Endothelial cell of umbilical vein (primary cell): ENCODE results near the gene TPM4. TPM values are rescaled to one million over a fixed set of nuclear protein-coding genes. Genes with fewer than 3 reads are reported as not detected.

Experiments
- BruUV-seq: library from RNA; stranded (reverse); fragments of 400-500 nt; replicated peaks from 2 replicates; lab custom pipeline; 2021; lab: Mats Ljungman, UMichigan
- CTCF ChIA-PET: fragments of 300-600, 350-600 bp; sonication (Branson Sonifier 250); formaldehyde crosslinking; loops from one replicate; lab custom pipeline; 2021; ENCODE audit warnings: antibody characterized with exemption, inconsistent platforms; lab: Charles Lee
- POLR2A ChIA-PET: fragments of 300-600, 350-600 bp; sonication (Branson Sonifier 250); formaldehyde crosslinking; loops from one replicate; lab custom pipeline; 2021; ENCODE audit warnings: antibody characterized with exemption, inconsistent platforms; lab: Charles Lee
- DNase-seq: peaks from one replicate; pipeline ENCODE4 v3.0.0-alpha.2; 2011; ENCODE audit warnings: low read depth, low spot score
- FAIRE-seq: peaks from 2 replicates; lab custom pipeline; 2011; peaks lifted over from hg19 to GRCh38; lab: Jason Lieb, UNC
- H2AFZ ChIP-seq: 2 replicates; pipeline ENCODE4 v1.6.0; 2012; ENCODE audit warnings: low read depth, low read length, control low read depth, inconsistent platforms
- H3K27ac ChIP-seq: 2 replicates; pipeline ENCODE4 v1.5.1; 2011; ENCODE audit warnings: low read depth, mild to moderate bottlenecking, control low read depth, low read length, moderate library complexity; ENCODE audit not compliant: insufficient read depth
- H3K27me3 ChIP-seq, 2 experiments: 2 replicates each; pipeline versions ENCODE4 v1.6.0 to v1.6.1; 2011; ENCODE audit warnings: low read length in 2 of 2, mixed read lengths in 1 of 2; ENCODE audit not compliant: control insufficient read depth in 2 of 2, insufficient read depth in 2 of 2
- H3K36me3 ChIP-seq, 2 experiments: 2 replicates in 1 of 2; 3 replicates in 1 of 2; pipeline ENCODE4 v1.5.1; 2011; ENCODE audit warnings: low read length in 2 of 2, mild to moderate bottlenecking in 1 of 2, moderate library complexity in 1 of 2; ENCODE audit not compliant: control insufficient read depth in 2 of 2, insufficient read depth in 2 of 2; ENCODE audit errors: extremely low read depth in 1 of 2
- H3K4me1 ChIP-seq: 3 replicates; pipeline ENCODE4 v1.5.1; 2011; ENCODE audit warnings: mild to moderate bottlenecking, low read length; ENCODE audit not compliant: control insufficient read depth, insufficient read depth; ENCODE audit errors: extremely low read depth
- H3K4me2 ChIP-seq: 2 replicates; pipeline ENCODE4 v1.6.1; 2011; ENCODE audit warnings: low read length, control low read depth, mixed read lengths; ENCODE audit not compliant: insufficient read depth
- H3K4me3 ChIP-seq, 3 experiments: fragments of 200-600 bp in 1 of 3; sonication (generic), shearing (Covaris generic) in 1 of 3; replicated peaks in 1 of 3; 2 replicates each; pipeline ENCODE4 v1.5.1; 2011 to 2016; ENCODE audit warnings: control low read depth in 3 of 3, low read length in 3 of 3, mild to moderate bottlenecking in 2 of 3, inconsistent platforms in 1 of 3, low read depth in 1 of 3, moderate library complexity in 1 of 3; ENCODE audit not compliant: insufficient read depth in 1 of 3
- H3K79me2 ChIP-seq: 2 replicates; pipeline ENCODE4 v1.6.0; 2012; ENCODE audit warnings: low read length, inconsistent platforms; ENCODE audit not compliant: control insufficient read depth, insufficient read depth
- H3K9ac ChIP-seq: replicated peaks from 2 replicates; pipeline ENCODE3; 2011; ENCODE audit warnings: low read length, control low read depth; ENCODE audit not compliant: insufficient read depth; ENCODE audit errors: extremely low read depth
- H3K9me1 ChIP-seq: replicated peaks from 3 replicates; pipeline ENCODE4 v1.6.0; 2011; ENCODE audit warnings: mild to moderate bottlenecking, low read length; ENCODE audit not compliant: control insufficient read depth, insufficient read depth; ENCODE audit errors: extremely low read depth
- H3K9me3 ChIP-seq: replicated peaks from 2 replicates; pipeline ENCODE4 v1.5.1; 2012; ENCODE audit warnings: low read length, inconsistent platforms; ENCODE audit not compliant: control insufficient read depth, insufficient read depth
- H4K20me1 ChIP-seq: replicated peaks from 2 replicates; pipeline ENCODE3; 2011; ENCODE audit warnings: mild to moderate bottlenecking, low read length; ENCODE audit not compliant: control insufficient read depth, insufficient read depth; ENCODE audit errors: extremely low read depth
- CTCF ChIP-seq, 2 donors: IDR thresholded peaks; 1 replicate in 1 of 2; 2 replicates in 1 of 2; pipeline ENCODE4 v1.5.1; 2011; ENCODE audit warnings: low read length in 2 of 2, mild to moderate bottlenecking in 2 of 2, moderate library complexity in 2 of 2, control low read depth in 1 of 2, inconsistent platforms in 1 of 2, low read depth in 1 of 2; ENCODE audit not compliant: insufficient read depth in 1 of 2; ENCODE audit errors: extremely low read depth in 1 of 2
- EZH2 ChIP-seq: IDR thresholded peaks from 2 replicates; pipeline ENCODE4 v1.6.1; 2012; ENCODE audit warnings: borderline replicate concordance, low read depth, mild to moderate bottlenecking, moderate library complexity, low read length, inconsistent platforms; ENCODE audit not compliant: severe bottlenecking
- FOS ChIP-seq: IDR thresholded peaks from 2 replicates; pipeline ENCODE4 v1.6.1; 2011; ENCODE audit warnings: mild to moderate bottlenecking, low read length, moderate library complexity, borderline replicate concordance; ENCODE audit not compliant: insufficient read depth
- GATA2 ChIP-seq: IDR thresholded peaks from 2 replicates; pipeline ENCODE4 v1.7.0; 2011; ENCODE audit warnings: low read depth, mild to moderate bottlenecking, moderate library complexity, mixed read lengths, low read length; ENCODE audit not compliant: insufficient read length, insufficient read depth
- JUN ChIP-seq: IDR thresholded peaks from 2 replicates; pipeline ENCODE4 v1.6.1; 2011; ENCODE audit warnings: borderline replicate concordance, low read depth; ENCODE audit not compliant: insufficient read length, insufficient read depth
- MYC ChIP-seq: IDR thresholded peaks from one replicate; pipeline ENCODE4 v1.6.1; 2011; ENCODE audit warnings: mild to moderate bottlenecking, low read depth, low read length
- POLR2A ChIP-seq: IDR thresholded peaks from 2 replicates; pipeline ENCODE4 v1.6.1; 2012; ENCODE audit warnings: low read depth, mild to moderate bottlenecking, control low read depth, low read length
- POLR2AphosphoS5 ChIP-seq: IDR thresholded peaks from 2 replicates; pipeline ENCODE4 v1.6.1; 2012; ENCODE audit warnings: low read depth, mild to moderate bottlenecking, control low read depth, low read length, moderate library complexity; ENCODE audit not compliant: insufficient read depth
- dilution Hi-C: fragments of 300-500 bp; cut with MboI; formaldehyde crosslinking; loops from one replicate; pipeline ENCODE4 v1.15.0; 2019; ENCODE audit warnings: low sequenced_read_pairs; ENCODE audit not compliant: extremely low pct_ligation_motif_present
- intact Hi-C: fragments of 100-400 bp; cut with micrococcal nuclease; formaldehyde crosslinking; loops from one replicate; pipeline ENCODE4 v1.10.0; 2022
- polyA plus RNA-seq, 4 experiments: library from polyadenylated mRNA; depleted of rRNA in 3 of 4; stranded (reverse) in 3 of 4; unstranded in 1 of 4; fragments of >200 nt; gene quantifications; 2 replicates each; pipeline versions ENCODE4 v1.2.1 to v1.2.3, GENCODE V29; 2011 to 2012; ENCODE audit warnings: missing spikeins in 1 of 4
- total RNA-seq: library from RNA; stranded (reverse); gene quantifications from 2 replicates; pipeline ENCODE4 v1.2.3, GENCODE V29; 2021
- TF ChIP-seq, protein P1 (sequence below): IDR thresholded peaks from 2 replicates; pipeline ENCODE4 v1.6.1; 2011; ENCODE audit not compliant: insufficient read depth, insufficient read length

Gene TPM4
- total and polyA plus RNA-seq, 2 donors (not counting 3 experiments of a cell fraction or from before 2014, with no cell fraction given), result 430 to 924 TPM

GRCh38 chr19:16026756-16027155 is 49.5 kb upstream of the TPM4 start:
- Histone ChIP-seq H3K36me3 (no peaks in the 10 kb centered on the region), H3K27me3 (no peaks in the 10 kb centered on the region), H3K4me1 (no peaks in the 10 kb centered on the region), H3K9ac (no peak overlapping the region), H3K9me3 (no peaks in the 10 kb centered on the region), H3K79me2 (no peaks in the 10 kb centered on the region), H3K4me3 (no peak overlapping the region), H3K4me2 (no peak overlapping the region), H2AFZ (no peak overlapping the region), H3K9me1 (no peaks in the 10 kb centered on the region), H4K20me1 (no peaks in the 10 kb centered on the region), H3K27ac (no peak overlapping the region)
- DNase-seq (no peak), FAIRE-seq (no peak)
- BruUV-seq, result no TSS peak
- ChIA-PET POLR2A (no interaction called here), CTCF (interaction anchor here (0.8 to 1.5 kb wide), 4 partner anchors 15 to 397 kb away, joined by 3 to 8 read pairs (median 4); no protein-coding TSS in a partner anchor)
- dilution Hi-C loops (no loop called here), intact Hi-C loops (no loop called here)
- TF ChIP-seq, protein P1, sequence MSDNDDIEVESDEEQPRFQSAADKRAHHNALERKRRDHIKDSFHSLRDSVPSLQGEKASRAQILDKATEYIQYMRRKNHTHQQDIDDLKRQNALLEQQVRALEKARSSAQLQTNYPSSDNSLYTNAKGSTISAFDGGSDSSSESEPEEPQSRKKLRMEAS, result no peak
- no peak for TF ChIP-seq MYC
- no peak for TF ChIP-seq EZH2
- TF ChIP-seq GATA2, result no peak
- no peak for TF ChIP-seq FOS
- no peak for TF ChIP-seq POLR2A
- TF ChIP-seq CTCF (IDR thresholded peaks at IDR 0.05; ENCODE audit: extremely low read depth in 1 of 2, insufficient read depth in 1 of 2, low read depth in 1 of 2, low read length in 2 of 2), result no peak
- TF ChIP-seq JUN, result no peak
- TF ChIP-seq POLR2AphosphoS5, result no peak
